Small intestine (tissue), 7 donors: ENCODE measurements around the gene TPD52L1. TPM values are rescaled to one million over a fixed set of nuclear protein-coding genes. Genes with fewer than 3 reads are reported as not detected.
"Not testable (repeated sequence)": the region's sequence is repeated elsewhere in the genome, so short reads cannot be mapped to it uniquely, and the experiment has no call there.

Experiments used
- DNase-seq, 2 donors: peaks; one replicate each; pipeline versions ENCODE4 v3.0.0 to v3.0.0-alpha.2; 2013
- FAIRE-seq: peaks from 2 replicates; lab custom pipeline; 2012; peaks lifted over from hg19 to GRCh38; lab: Jason Lieb, UNC
- H3K27ac ChIP-seq, 3 donors: one replicate each; pipeline ENCODE4 v1.5.1; 2013; ENCODE audit warnings: low read length in 2 of 3, mild to moderate bottlenecking in 2 of 3, control low read depth in 1 of 3, inconsistent platforms in 1 of 3, low read depth in 1 of 3, moderate library complexity in 1 of 3
- H3K27me3 ChIP-seq, 3 donors: one replicate each; pipeline ENCODE4 v1.6.1; 2013; ENCODE audit warnings: low read length in 3 of 3, inconsistent platforms in 1 of 3; ENCODE audit not compliant: control insufficient read depth in 3 of 3, insufficient read depth in 3 of 3
- H3K36me3 ChIP-seq, 3 donors: one replicate each; pipeline ENCODE4 v1.6.1; 2013; ENCODE audit warnings: low read length in 3 of 3, inconsistent platforms in 1 of 3, low read depth in 1 of 3, mild to moderate bottlenecking in 1 of 3, moderate library complexity in 1 of 3; ENCODE audit not compliant: control insufficient read depth in 3 of 3, insufficient read depth in 2 of 3
- H3K4me1 ChIP-seq, 3 donors: one replicate each; pipeline ENCODE4 v1.6.1; 2013; ENCODE audit warnings: low read length in 2 of 3, inconsistent platforms in 1 of 3, low read depth in 1 of 3, mild to moderate bottlenecking in 1 of 3, moderate library complexity in 1 of 3; ENCODE audit not compliant: control insufficient read depth in 3 of 3, insufficient read depth in 2 of 3
- H3K4me3 ChIP-seq, 3 donors: one replicate each; pipeline ENCODE4 v1.5.1; 2013; ENCODE audit warnings: low read length in 3 of 3, control low read depth in 1 of 3, inconsistent platforms in 1 of 3, low read depth in 1 of 3, mild to moderate bottlenecking in 1 of 3, moderate library complexity in 1 of 3
- H3K9me3 ChIP-seq, 2 donors: one replicate each; pipeline ENCODE4 v1.6.1; 2013; ENCODE audit warnings: low read depth in 1 of 2, low read length in 1 of 2; ENCODE audit not compliant: control insufficient read depth in 2 of 2, insufficient read depth in 1 of 2
- WGBS, 3 donors: extraction: QIAGEN DNeasy Blood & Tissue Kit; methylation state at CpG; one replicate each; pipeline ENCODE4 v1.1.7; 2013; 5-methylcytosine and 5-hydroxymethylcytosine counted together
- polyA plus RNA-seq, 4 donors: library from polyadenylated mRNA; stranded (reverse) in 3 of 4; unstranded in 1 of 4; fragments of 200-250 nt in 3 of 4; fragments of 120-200 nt in 1 of 4; gene quantifications; one replicate each; pipeline versions ENCODE4 v1.2.1 to v1.2.3, GENCODE V29; 2013
- donor health status: healthy with polysubstance abuse.
- donor health status: control.
- donor health status: control.
- donor health status: Bipolar disorder and iron deficiency.
- donor health status: healthy.

The TPD52L1 gene
- polyA plus RNA-seq, 4 donors = 10.8 to 179 (median 30.7) TPM

DNA sequence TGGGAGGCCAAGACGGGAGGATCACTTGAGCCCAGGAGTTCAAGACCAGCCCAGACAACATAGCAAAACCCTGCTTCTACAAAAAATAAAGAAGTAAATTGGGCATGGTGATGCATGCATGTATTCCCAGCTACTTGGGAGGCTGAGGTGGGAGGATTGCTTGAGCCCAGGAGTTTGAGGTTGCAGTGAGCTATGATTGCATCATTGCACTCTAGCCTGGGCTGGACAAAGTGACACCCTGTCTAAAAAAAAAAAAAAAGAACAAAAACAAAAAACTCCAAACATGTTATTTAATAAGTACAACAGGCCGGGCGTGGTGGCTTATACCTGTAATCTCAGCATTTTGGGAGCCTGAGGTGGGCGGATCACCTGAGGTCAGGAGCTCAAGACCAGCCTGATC, 9.8 kb downstream of the TPD52L1 start:
- FAIRE-seq, H3K27ac ChIP-seq, H3K9me3 ChIP-seq, H3K4me1 ChIP-seq, H3K27me3 ChIP-seq, DNase-seq, H3K4me3 ChIP-seq, H3K36me3 ChIP-seq: not testable (repeated sequence)
- 90 to 95% (median 90%) methylated on average over 4 of the region's 4 CpGs for WGBS, 3 donors

GRCh38 chr6:125163811-125164210, 10.2 kb downstream of the TPD52L1 start:
- Histone ChIP-seq H3K4me3 (no peak overlapping the region), H3K27ac (no peak overlapping the region), H3K36me3 (no peaks in the 10 kb centered on the region), H3K9me3 (peaks cover 0 to 3% of the 10 kb centered on the region in 2 donors), H3K4me1 (no peaks in the 10 kb centered on the region), H3K27me3 (no peaks in the 10 kb centered on the region)
- DNase-seq = no peak
- no peak for FAIRE-seq
- WGBS, 3 donors = 89 to 100% (median 94%) methylated on average over 1 of the region's 1 CpG

DNA sequence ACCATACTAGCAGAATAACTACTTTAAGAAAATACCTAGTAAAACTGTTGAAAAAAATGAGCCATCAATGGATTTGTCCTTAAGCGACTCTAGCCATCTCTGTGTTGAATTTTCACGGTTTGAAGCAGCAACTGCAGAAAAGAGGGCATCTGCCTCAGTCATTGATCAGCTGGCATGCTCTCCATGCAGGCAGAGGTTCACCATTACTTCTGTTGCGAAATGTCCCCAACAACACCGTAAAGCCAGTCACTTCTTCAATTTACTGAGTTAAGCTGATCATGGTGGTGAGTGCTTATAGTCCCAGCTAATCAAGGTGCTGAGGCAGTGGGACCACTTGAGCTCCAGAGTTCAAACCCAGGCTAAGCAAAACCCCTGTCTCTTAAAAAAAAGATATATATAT, 11.1 kb downstream of the TPD52L1 start:
- no peak overlapping the region for H3K27ac ChIP-seq
- 79 to 87% (median 84%) methylated on average over 4 of the region's 4 CpGs for WGBS, 3 donors
- FAIRE-seq = no peak

GRCh38 chr6:125165256-125165655, 11.7 kb downstream of the TPD52L1 start:
- no peak for FAIRE-seq
- 62 to 78% (median 65%) methylated on average over 1 of the region's 1 CpG for WGBS, 3 donors
- DNase-seq = no peak
- Histone ChIP-seq H3K27ac (no peak overlapping the region), H3K4me3 (no peak overlapping the region), H3K36me3 (no peaks in the 10 kb centered on the region), H3K9me3 (no peaks in the 10 kb centered on the region), H3K4me1 (no peaks in the 10 kb centered on the region), H3K27me3 (no peaks in the 10 kb centered on the region)

More for the DNA sequence above, 11.1 kb downstream of the TPD52L1 start:
- H3K36me3 ChIP-seq = no peaks in the 10 kb centered on the region
- no peak overlapping the region for H3K4me3 ChIP-seq
- H3K4me1 ChIP-seq = no peaks in the 10 kb centered on the region
- no peak for DNase-seq
- no peaks in the 10 kb centered on the region for H3K27me3 ChIP-seq
- peaks cover 0 to 3% of the 10 kb centered on the region in 2 donors for H3K9me3 ChIP-seq

DNA sequence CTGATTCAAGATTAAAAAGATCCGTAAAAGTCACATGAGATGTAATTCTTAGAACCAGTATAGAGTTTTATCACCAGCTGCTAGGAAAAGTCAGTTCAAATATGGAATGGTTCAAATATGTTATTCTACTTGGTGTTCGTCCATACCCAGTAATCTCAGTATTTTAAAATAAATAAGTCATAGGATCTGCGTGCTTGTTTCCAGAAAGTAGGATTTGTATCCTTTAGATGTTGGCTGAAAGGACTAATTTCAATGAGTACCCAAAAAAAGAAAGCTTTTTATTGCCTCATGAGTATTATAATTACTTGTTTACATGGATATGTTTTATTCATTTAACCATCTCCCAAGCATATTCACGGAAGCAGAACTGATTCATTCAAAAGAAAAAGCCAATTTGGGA, 12.2 kb downstream of the TPD52L1 start:
- DNase-seq (no peak), FAIRE-seq (no peak)
- Histone ChIP-seq H3K27ac (no peak overlapping the region), H3K4me1 (no peaks in the 10 kb centered on the region), H3K27me3 (no peaks in the 10 kb centered on the region), H3K9me3 (no peaks in the 10 kb centered on the region), H3K4me3 (no peak overlapping the region), H3K36me3 (no peaks in the 10 kb centered on the region)
- WGBS, 3 donors = 76 to 92% (median 87%) methylated on average over 4 of the region's 4 CpGs

DNA sequence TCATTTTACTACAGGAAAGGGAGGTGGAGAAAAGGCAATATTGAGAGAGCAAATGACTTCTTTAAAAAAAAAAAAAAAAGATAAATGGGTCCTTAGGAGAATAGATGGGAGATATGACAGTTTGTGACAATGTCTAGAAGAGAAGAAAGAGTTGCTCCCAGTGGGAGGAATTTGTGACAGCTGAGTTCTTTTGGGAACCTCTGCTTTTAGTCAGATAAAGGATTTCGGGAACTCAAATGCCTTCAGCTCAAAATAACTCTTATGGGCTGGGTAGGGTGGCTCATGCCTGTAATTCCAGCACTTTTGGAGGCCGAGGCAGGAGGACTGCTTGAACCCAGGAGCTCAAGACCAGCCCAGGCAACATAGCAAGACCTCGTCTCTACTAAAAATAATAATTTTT, 13.1 kb downstream of the TPD52L1 start:
- Histone ChIP-seq H3K27ac (no peak overlapping the region), H3K9me3 (no peaks in the 10 kb centered on the region), H3K4me1 (no peaks in the 10 kb centered on the region), H3K36me3 (no peaks in the 10 kb centered on the region), H3K4me3 (no peak overlapping the region), H3K27me3 (no peaks in the 10 kb centered on the region)
- FAIRE-seq (no peak), DNase-seq (no peak)
- 81 to 94% (median 87%) methylated on average over 3 of the region's 3 CpGs for WGBS, 3 donors

DNA sequence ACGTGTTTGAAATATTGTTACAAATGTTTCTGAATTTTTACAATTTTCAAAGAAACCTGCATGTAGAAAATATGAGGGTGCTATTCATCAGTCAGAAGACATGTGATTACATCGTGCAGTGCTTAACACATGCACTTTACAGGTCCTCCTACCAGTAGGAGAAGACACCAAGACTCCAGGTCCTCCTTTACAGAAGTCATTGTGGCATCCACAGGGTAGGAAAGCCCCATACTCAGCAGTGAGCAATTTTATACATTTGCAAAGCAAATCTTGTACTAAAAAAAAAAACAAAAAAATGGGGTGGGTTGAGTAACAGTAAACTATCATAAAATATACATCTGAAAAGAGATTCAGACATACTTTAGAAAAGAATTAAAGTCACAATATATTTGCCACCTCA, 14.0 kb downstream of the TPD52L1 start:
- H3K9me3 ChIP-seq = no peaks in the 10 kb centered on the region
- DNase-seq (no peak), FAIRE-seq (no peak)
- H3K27ac ChIP-seq = no peak overlapping the region
- H3K4me3 ChIP-seq = no peak overlapping the region
- H3K4me1 ChIP-seq = no peaks in the 10 kb centered on the region
- WGBS, 3 donors = 82 to 88% (median 87%) methylated on average over 2 of the region's 2 CpGs
- no peaks in the 10 kb centered on the region for H3K36me3 ChIP-seq
- no peaks in the 10 kb centered on the region for H3K27me3 ChIP-seq

GRCh38 chr6:125169058-125169457, 15.5 kb downstream of the TPD52L1 start:
- H3K4me3 ChIP-seq = no peak overlapping the region
- 70 to 87% (median 75%) methylated on average over 3 of the region's 3 CpGs for WGBS, 3 donors
- FAIRE-seq (no peak), DNase-seq (no peak)
- no peaks in the 10 kb centered on the region for H3K36me3 ChIP-seq
- no peaks in the 10 kb centered on the region for H3K4me1 ChIP-seq
- no peak overlapping the region for H3K27ac ChIP-seq
- H3K9me3 ChIP-seq = no peaks in the 10 kb centered on the region
- no peaks in the 10 kb centered on the region for H3K27me3 ChIP-seq

GRCh38 chr6:125169522-125169921, 15.9 kb downstream of the TPD52L1 start:
- 85 to 94% (median 90%) methylated on average over 3 of the region's 3 CpGs for WGBS, 3 donors
- Histone ChIP-seq H3K27me3 (no peaks in the 10 kb centered on the region), H3K27ac (no peak overlapping the region), H3K36me3 (no peaks in the 10 kb centered on the region), H3K4me3 (no peak overlapping the region), H3K4me1 (no peaks in the 10 kb centered on the region), H3K9me3 (no peaks in the 10 kb centered on the region)
- FAIRE-seq (no peak), DNase-seq (no peak)
